ENCODE measurements around the gene ANKS3. TPM values are rescaled to one million over a fixed set of nuclear protein-coding genes. Genes with fewer than 3 reads are reported as not detected.

The ANKS3 gene
- total and polyA plus RNA-seq, 10 of the 15 experiments (the other 5 are each of a cell fraction or from before 2014, with no cell fraction given), result 0.29 to 14.2 (median 8.5) TPM

- TF ChIP-seq TBL1XR1 (IDR thresholded peaks at IDR 0.05; ENCODE audit: low read depth, low read length), result no peak
- TF ChIP-seq CHD4 (IDR thresholded peaks at IDR 0.05), result no peak
- TF ChIP-seq E4F1 (IDR thresholded peaks at IDR 0.05; ENCODE audit: borderline replicate concordance, partially characterized antibody), result no peak
- TF ChIP-seq SIX5 (IDR thresholded peaks at IDR 0.05; ENCODE audit: low read depth, low read length, severe bottlenecking), result peak; percentile 39
- no peak for TF ChIP-seq PAX8 (IDR thresholded peaks at IDR 0.05)
- peak; percentile 66; the same call in 1 of the 2 replicates for TF ChIP-seq REST (IDR thresholded peaks at IDR 0.05; ENCODE audit: low read depth, low read length)
- no peak for TF ChIP-seq RFX5 (IDR thresholded peaks at IDR 0.05; ENCODE audit: low read depth, low read length)
- TF ChIP-seq EED (IDR thresholded peaks at IDR 0.05; ENCODE audit: low read depth), result 0 out of 2 replicates have a peak, but pooled peaks have one; percentile 52
- no peak for TF ChIP-seq IRF5 (IDR thresholded peaks at IDR 0.05; ENCODE audit: borderline replicate concordance)
- peak; percentile 40 for TF ChIP-seq SREBF1 (IDR thresholded peaks at IDR 0.05; ENCODE audit: low read length)
- TF ChIP-seq SUPT20H (IDR thresholded peaks at IDR 0.05; ENCODE audit: borderline replicate concordance, control insufficient read depth, low read depth, low read length), result no peak
- no peak for TF ChIP-seq CBX3 (IDR thresholded peaks at IDR 0.05; ENCODE audit: borderline replicate concordance, low read depth)
- no peak for TF ChIP-seq FOXM1 (IDR thresholded peaks at IDR 0.05; ENCODE audit: low read depth, low read length)
- peak; percentile 86 for TF ChIP-seq LARP7 (IDR thresholded peaks at IDR 0.05)
- no peak for TF ChIP-seq ZBTB4 (CRISPR knock-in tag; IDR thresholded peaks at IDR 0.05)
- no peak for TF ChIP-seq TARDBP (IDR thresholded peaks at IDR 0.05; ENCODE audit: borderline replicate concordance)
- TF ChIP-seq ZNF274 (IDR thresholded peaks at IDR 0.05; ENCODE audit: insufficient read depth, insufficient read length), result no peak
- 0 out of 2 replicates have a peak, but pooled peaks have one; percentile 41 for TF ChIP-seq ZNF207 (IDR thresholded peaks at IDR 0.05; ENCODE audit: borderline replicate concordance)
Measured at GRCh38 chr16:4734063-4734729, at the start of gene ANKS3, which contains the start of gene DNAAF8 (continued).
